COLO668 (cell line): Measurements from ENCODE around the gene WDR53.
"Not testable (repeated sequence)": the region's sequence is repeated elsewhere in the genome, so short reads cannot be mapped to it uniquely, and the experiment has no call there.

ENCODE experiments used
- DNase-seq: peaks from one replicate; lab custom pipeline; 2025; ENCODE audit not compliant: unreplicated experiment; lab: John Stamatoyannopoulos, UW

The WDR53 gene

GRCh38 chr3:196559826-196560225 lies 8.5 kb downstream of the WDR53 start:
- DNase-seq = no peak

DNA sequence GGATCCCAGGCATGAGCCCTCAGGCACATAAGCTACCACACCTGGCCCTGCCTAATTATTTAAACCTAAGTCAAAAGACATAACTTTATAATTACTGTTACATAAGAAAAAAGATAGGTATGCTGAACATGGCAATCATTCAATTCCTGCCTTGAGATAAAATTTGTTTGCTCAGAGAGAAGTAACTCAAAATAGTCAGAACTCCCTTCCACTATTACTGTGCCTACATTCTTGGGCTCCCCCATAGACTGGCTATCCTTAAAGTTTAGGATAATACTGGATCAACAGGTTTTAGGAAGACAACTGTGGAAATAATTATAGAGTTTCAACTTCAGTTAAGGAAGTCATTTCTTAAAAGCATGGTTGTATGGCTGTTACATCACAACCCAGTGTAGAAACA lies 9.9 kb downstream of the WDR53 start:
- DNase-seq = no peak

DNA sequence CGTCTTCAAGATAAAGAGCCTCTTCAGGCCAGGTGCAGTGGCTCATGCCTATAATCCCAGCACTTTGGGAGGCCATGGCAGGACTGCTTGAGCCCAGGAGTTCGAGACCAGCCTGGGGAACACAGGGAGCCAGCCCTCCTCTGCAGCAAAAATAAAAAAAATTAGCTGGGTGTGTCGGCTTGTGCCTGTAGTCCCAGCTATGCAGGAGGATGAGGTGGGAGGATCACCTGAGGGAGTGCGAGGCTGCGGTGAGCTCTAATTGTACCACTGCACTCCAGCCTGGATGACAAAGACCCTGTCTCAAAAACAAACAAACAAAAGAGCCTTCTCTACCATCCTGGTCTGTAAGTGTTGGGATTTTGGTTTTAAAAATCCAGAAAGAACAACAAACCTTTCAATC lies 11.1 kb downstream of the WDR53 start:
- DNase-seq = no peak

GRCh38 chr3:196555295-196555694 lies 13.1 kb downstream of the WDR53 start:
- DNase-seq = no peak

DNA sequence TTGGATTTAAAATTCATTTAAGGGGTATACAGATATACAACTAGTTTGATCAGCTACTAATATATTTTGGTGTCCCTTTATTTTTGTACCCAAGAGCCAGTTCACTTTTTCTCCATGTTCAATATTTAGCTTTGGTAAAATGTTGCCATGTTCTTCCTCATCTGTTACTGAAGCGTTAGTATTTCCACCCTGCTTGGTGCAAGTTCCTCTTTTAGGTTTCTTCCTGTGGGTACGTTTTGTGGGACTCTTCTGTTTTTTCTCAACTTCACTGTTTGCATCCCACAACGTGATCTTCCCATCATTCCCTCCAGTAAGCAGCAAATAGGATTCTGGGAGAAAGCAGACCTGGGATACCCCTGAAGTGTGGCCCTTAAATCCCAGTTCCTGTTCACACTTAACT lies 14.1 kb downstream of the WDR53 start:
- DNase-seq = no peak

- no peak for DNase-seq
Measured at GRCh38 chr3:196553551-196553950, 14.8 kb downstream of the WDR53 start.

- DNase-seq = no peak
Measured at GRCh38 chr3:196552253-196552652, 16.1 kb downstream of the WDR53 start.

DNA sequence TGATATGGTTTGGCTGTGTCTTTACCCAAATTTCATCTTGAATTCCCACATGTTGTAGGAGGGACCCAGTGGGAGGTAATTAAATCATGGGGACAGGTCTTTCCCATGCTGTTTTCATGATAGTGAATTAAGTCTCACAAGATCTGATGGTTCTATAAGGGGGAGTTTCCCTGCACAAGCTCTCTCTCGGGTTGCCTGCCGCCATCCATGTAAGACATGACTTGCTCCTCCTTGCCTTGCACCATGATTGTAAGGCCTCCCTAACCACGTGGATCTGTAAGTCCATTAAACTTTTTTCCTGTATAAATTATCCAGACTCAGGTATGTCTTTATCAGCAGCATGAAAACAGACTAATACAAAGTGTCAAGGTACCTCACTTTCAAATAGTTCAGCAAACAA lies 18.2 kb downstream of the WDR53 start:
- DNase-seq = not testable (repeated sequence)

GRCh38 chr3:196549312-196549711 lies 19.0 kb downstream of the WDR53 start:
- not testable (repeated sequence) for DNase-seq

DNA sequence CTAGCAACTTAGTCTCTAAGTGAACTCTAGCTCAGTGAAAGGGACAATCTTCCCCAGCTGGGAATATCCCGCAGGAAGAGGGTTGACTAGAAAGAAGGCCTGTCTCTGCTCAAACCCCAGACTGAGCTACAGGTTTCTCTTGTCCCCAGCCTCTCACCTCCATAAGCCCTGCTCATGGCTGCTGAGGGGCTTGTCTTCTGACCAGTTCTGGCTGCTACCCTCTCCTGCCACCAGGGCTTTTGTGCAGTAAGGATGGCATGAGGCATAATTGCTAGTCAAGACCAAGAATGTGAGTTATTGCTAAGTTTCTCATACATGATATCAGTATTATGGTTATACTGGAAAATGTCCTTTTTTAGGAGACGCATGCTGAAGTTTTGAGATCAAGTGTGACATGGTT lies 21.3 kb downstream of the WDR53 start:
- DNase-seq = no peak

DNA sequence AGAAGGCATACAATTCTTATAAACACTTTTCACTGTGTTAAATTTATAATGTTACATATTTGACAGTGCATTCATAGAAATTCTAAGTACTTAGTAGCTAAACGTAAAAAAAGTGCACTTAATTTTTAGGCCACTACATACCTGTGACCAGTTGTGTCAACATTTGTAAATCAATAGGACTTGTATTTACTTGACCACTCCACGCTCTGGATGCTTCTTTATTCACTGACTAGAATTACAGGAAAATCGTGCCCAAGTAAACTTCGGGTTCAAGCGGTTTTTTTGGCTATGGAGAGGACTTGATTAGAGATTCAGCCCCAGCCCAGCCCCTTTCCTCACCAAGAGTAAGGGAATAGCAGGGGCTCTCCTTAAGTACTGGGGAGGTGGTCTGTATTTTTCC lies 21.8 kb downstream of the WDR53 start:
- DNase-seq = no peak

- DNase-seq = no peak
Measured at GRCh38 chr3:196544491-196544992, 23.8 kb downstream of the WDR53 start.

DNA sequence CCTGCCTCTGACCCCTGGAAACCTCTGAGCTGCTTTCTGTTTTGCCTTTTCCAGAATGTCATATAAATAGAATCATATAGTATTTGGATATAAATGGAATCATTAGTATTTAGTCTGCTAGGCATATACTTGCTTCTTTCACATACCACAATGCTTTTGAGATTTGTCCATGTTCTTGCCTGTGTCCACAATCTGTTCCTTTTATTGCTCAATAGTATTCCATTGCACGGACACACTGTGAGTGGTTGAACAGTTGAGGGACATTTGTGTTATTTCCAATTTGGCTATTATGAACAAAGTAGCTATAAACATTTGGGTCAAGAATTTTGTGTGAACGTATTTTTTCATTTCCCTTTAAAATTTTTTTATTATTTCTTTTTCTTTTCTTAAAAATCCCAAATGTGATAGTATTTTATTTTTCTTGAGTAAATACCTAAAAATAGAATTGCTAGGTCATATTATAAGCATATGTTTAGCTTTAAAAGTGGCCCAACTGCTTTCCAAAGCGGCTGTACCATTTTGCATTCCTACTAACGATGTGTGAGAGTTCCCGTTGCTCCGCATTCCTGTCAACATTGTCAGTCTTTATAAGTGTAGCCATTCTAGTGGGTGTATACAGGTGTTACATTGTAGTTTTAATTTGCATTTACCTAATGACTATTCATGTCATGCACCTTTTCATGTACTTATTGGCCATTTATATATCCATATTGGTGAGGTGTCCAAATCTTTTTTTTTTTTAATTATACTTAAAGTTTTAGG lies 26.5 kb downstream of the WDR53 start:
- no peak for DNase-seq

DNA sequence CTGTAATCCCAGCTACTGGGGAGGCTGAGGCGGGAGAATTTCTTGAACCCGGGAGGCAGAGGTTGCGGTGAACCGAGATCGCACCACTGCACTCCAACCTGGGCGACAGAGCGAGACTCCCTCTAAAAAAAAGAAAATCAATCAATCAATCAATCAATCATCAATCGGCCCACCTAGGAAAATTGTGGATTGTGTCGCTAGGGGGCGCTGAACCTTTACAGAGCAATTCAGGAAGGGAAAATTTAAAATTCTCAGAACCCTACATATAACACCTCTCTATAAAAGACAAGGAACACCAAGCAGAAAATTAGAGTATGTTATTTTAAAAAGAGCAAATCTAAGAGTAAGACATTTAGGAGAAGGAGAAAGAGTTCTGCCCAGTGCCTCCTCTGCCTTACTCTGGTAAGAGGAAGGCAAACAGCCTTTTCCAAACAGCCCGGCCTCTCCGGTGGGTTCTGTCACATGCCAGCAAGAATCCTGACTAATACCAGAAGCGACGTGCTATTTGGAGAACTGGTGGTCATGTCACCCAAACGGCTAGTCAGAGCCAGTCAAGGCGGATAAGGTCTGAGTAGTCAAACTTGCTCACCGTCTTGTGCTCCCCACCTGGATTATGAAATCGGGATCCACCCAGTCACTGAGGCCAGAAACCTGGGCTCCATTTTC lies 30.9 kb downstream of the WDR53 start:
- DNase-seq = peak; percentile 5

- DNase-seq = no peak
Measured at GRCh38 chr3:196533260-196533681, 35.1 kb downstream of the WDR53 start.

GRCh38 chr3:196531418-196531817 lies 36.9 kb downstream of the WDR53 start:
- DNase-seq = no peak

DNA sequence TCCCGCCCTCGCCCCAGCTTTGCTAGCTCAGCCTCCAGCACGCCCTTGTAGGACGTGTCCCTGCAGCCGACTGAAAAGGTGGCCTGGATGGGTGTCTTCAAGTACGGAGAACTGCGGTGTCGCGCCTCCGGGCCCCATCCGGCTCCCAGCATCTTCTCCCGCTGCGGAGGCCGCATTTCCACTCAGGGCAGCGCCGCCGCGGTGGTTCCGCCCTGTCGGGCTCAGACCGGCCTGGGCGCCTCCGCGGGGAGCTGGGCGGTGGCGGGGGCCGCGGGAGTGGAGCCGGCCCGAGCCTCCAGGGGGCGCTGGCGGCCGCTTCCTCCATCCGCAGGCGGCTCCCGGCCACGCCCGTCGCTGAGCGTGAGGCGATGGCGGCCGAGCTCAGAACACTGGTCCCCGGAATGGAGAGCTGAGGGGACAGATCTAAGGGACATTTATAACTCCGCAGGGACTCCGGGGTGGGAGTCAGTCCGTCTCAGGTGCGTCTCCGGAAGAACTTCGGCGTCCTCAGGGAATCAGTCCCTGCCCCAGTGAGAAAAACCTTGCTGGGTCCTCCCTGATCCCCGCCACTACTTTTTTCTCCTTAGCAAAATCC lies 39.6 kb downstream of the WDR53 start:
- peak; percentile 69 for DNase-seq

GRCh38 chr3:196525141-196525540 lies 43.2 kb downstream of the WDR53 start:
- no peak for DNase-seq

DNA sequence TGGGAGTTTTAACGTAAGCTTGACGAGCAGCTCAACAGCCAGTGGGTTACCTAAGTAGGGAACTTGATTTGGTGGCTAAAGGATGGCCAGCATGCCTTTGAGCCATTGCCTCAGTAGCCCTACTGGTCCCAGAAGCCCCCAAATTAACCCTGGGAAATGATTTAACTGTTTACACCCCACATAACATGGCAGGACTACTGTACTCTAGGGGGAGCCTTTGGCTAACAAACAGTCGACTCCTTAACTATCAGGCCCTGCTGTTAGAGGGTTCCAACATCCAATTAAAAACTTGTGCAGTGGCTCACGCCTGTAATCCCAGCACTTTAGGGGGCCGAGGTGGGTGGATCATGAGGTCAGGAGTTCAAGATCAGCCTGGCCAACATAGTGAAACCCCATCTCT lies 43.8 kb downstream of the WDR53 start:
- no peak for DNase-seq

- DNase-seq = no peak
Measured at GRCh38 chr3:196523841-196524240, 44.5 kb downstream of the WDR53 start.

GRCh38 chr3:196521291-196521690 lies 47.1 kb downstream of the WDR53 start:
- DNase-seq = not testable (repeated sequence)

- DNase-seq = no peak
Measured at GRCh38 chr3:196519718-196520082, 48.7 kb downstream of the WDR53 start.
